Heart right ventricle (tissue), 16 donors: ENCODE data around the gene CERS6. TPM values are rescaled to one million over a fixed set of nuclear protein-coding genes. Genes with fewer than 3 reads are reported as not detected.
A peak's percentile ranks its signal among the peaks of the same experiment; 100 is the strongest.

ENCODE experiments used
- ATAC-seq, 8 donors: fragments of 200-7000 bp; cut with Tn5 transposase; one replicate each; pipeline ENCODE4 v1.9.1; 2020; ENCODE audit warnings: mild to moderate bottlenecking in 8 of 8, moderate library complexity in 8 of 8, moderate number of reproducible peaks in 1 of 8
- DNase-seq, 2 donors: peaks; one replicate each; pipeline ENCODE4 v3.0.0-alpha.2; 2020
- H3K27ac ChIP-seq, 10 donors: fragments of 200-600 bp; sonication (generic) in 2 of 10; one replicate each; pipeline versions ENCODE4 v1.5.0 to v1.8.0; 2020 to 2022; ENCODE audit warnings: mild to moderate bottlenecking in 3 of 10
- H3K27me3 ChIP-seq, 7 donors: fragments of 200-600 bp; one replicate each; pipeline ENCODE4 v1.8.0; 2021 to 2022; ENCODE audit warnings: mild to moderate bottlenecking in 2 of 7
- H3K36me3 ChIP-seq, 9 donors: fragments of 200-600 bp; sonication (generic) in 1 of 9; one replicate each; pipeline versions ENCODE4 v1.5.0 to v1.8.0; 2020 to 2022; ENCODE audit warnings: mild to moderate bottlenecking in 2 of 9
- H3K4me1 ChIP-seq, 9 donors: fragments of 200-600 bp; sonication (generic) in 1 of 9; one replicate each; pipeline versions ENCODE4 v1.5.0 to v1.8.0; 2020 to 2022; ENCODE audit warnings: mild to moderate bottlenecking in 4 of 9
- H3K4me3 ChIP-seq, 10 donors: fragments of 200-600 bp; sonication (generic) in 2 of 10; one replicate each; pipeline versions ENCODE4 v1.5.0 to v1.8.0; 2020 to 2022; ENCODE audit warnings: mild to moderate bottlenecking in 7 of 10, moderate library complexity in 2 of 10
- H3K9me3 ChIP-seq, 11 donors: fragments of 200-600 bp in 10 of 11; sonication (generic) in 2 of 11; one replicate each; pipeline versions ENCODE4 v1.5.0 to v1.8.0; 2013 to 2022; ENCODE audit warnings: mild to moderate bottlenecking in 2 of 11, control low read depth in 1 of 11, moderate library complexity in 1 of 11
- WGBS, 2 donors: extraction: QIAGEN DNeasy Blood & Tissue Kit; methylation state at CpG; one replicate each; pipeline ENCODE4 v1.1.7; 2013; ENCODE audit warnings: inconsistent platforms in 1 of 2; 5-methylcytosine and 5-hydroxymethylcytosine counted together
- intact Hi-C, 10 donors: fragments of 100-400 bp; cut with DNase I; formaldehyde crosslinking; loops; one replicate each; pipeline versions ENCODE4 v1.11.1 to v1.14.2; 2022
- polyA plus RNA-seq, 2 donors: library from polyadenylated mRNA; stranded (reverse); fragments of 200-250 nt; gene quantifications; one replicate each; pipeline ENCODE4 v1.2.3, GENCODE V29; 2013
- total RNA-seq, 10 donors: library from RNA; stranded (reverse); fragmentation: NEBNext Ultra II Directional in 3 of 10; extraction: Animal tissue kit (Norgen Biotek cat#: 25700) in 3 of 10; gene quantifications; one replicate each; pipeline versions ENCODE4 v1.2.1 to v1.2.4, GENCODE V29; 2021 to 2023
- TF ChIP-seq, protein P1 (sequence below), 9 donors: fragments of 200-600 bp; sonication (generic) in 2 of 9; IDR thresholded peaks; one replicate each; pipeline versions ENCODE4 v1.5.0 to v1.8.0; 2021 to 2022; ENCODE audit warnings: antibody characterized with exemption in 9 of 9, mild to moderate bottlenecking in 5 of 9, moderate library complexity in 1 of 9
- donor health status: Arrhythmogenic right ventricular cardiomyopathy.
- donor health status: ischemic (EF 13 %, LVEDD 7.1; RV severe dilation, severe dysfunction).
- donor health status: healthy with polysubstance abuse.
- donor health status: DM: no; HTN: yes; CAD: no.
- donor health status: DM: no; HTN: no; CAD: no.
- donor health status: ischemic (EF 25% LVEDD 6.9; RV normal size, moderate dysfunction).
- donor health status: ischemic (EF 25% LVEDD 5.7; RV mildly dilated, moderate dysfunction).
- donor health status: healthy.
- donor health status: DM: yes; HTN: yes; CAD: no.
- donor health status: Ischemic cardiomyopathy.
- donor health status: ischemic (EF 35%, LVEDD 5.7; RV mildly dilated, moderate dysfunction).
- donor health status: nonischemic (EF 11% LVEDD 7.7; RV severe dilation, severe dysfunction).
- donor health status: DM: yes; HTN: yes; CAD: no.
- donor health status: PGD.
- donor health status: ischemic (EF 29% LVEDD 5.4; RV normal size, mild dysfunction).
- donor health status: nonischemic (EF 23%, LVEDD 6.1; RV moderate dilation, normal function).

Gene CERS6
- total and polyA plus RNA-seq, 12 donors = 20.5 to 76.3 (median 56.1) TPM

- 68 to 70% methylated on average over 2 of the region's 2 CpGs for WGBS, 2 donors
- H3K4me1 ChIP-seq = peaks cover 3 to 65% (median 29%) of the 10 kb centered on the region in 9 donors
- intact Hi-C loops = no loop called here
Measured at GRCh38 chr2:168732100-168732499, 276.0 kb downstream of the CERS6 start.

GRCh38 chr2:168732506-168732905 lies 276.4 kb downstream of the CERS6 start:
- intact Hi-C loops = no loop called here
- Histone ChIP-seq H3K4me3 (no peak overlapping the region), H3K9me3 (no peaks in the 10 kb centered on the region), H3K4me1 (peaks cover 3 to 70% (median 31%) of the 10 kb centered on the region in 9 donors), H3K27ac (peak overlapping the region in 3 of 10 donors; percentile 13 to 45 (median 21)), H3K27me3 (no peaks in the 10 kb centered on the region), H3K36me3 (no peaks in the 10 kb centered on the region)
- ATAC-seq = no peak
- TF ChIP-seq, protein P1, sequence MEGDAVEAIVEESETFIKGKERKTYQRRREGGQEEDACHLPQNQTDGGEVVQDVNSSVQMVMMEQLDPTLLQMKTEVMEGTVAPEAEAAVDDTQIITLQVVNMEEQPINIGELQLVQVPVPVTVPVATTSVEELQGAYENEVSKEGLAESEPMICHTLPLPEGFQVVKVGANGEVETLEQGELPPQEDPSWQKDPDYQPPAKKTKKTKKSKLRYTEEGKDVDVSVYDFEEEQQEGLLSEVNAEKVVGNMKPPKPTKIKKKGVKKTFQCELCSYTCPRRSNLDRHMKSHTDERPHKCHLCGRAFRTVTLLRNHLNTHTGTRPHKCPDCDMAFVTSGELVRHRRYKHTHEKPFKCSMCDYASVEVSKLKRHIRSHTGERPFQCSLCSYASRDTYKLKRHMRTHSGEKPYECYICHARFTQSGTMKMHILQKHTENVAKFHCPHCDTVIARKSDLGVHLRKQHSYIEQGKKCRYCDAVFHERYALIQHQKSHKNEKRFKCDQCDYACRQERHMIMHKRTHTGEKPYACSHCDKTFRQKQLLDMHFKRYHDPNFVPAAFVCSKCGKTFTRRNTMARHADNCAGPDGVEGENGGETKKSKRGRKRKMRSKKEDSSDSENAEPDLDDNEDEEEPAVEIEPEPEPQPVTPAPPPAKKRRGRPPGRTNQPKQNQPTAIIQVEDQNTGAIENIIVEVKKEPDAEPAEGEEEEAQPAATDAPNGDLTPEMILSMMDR (IDR thresholded peaks at IDR 0.05) = no peak
- DNase-seq = no peak

More at GRCh38 chr2:168732100-168732499, 276.0 kb downstream of the CERS6 start:
- Histone ChIP-seq H3K36me3 (no peaks in the 10 kb centered on the region), H3K4me3 (no peak overlapping the region), H3K27me3 (no peaks in the 10 kb centered on the region), H3K9me3 (no peaks in the 10 kb centered on the region), H3K27ac (peak overlapping the region in 4 of 10 donors; percentile 13 to 45 (median 20))
- DNase-seq = no peak
- TF ChIP-seq, protein P1 (IDR thresholded peaks at IDR 0.05) = no peak
- no peak for ATAC-seq

GRCh38 chr2:168734199-168734760 lies 278.2 kb downstream of the CERS6 start:
- peak; percentile 28 to 42 for DNase-seq
- peak; percentile 74 to 93 (median 88) for ATAC-seq

DNA sequence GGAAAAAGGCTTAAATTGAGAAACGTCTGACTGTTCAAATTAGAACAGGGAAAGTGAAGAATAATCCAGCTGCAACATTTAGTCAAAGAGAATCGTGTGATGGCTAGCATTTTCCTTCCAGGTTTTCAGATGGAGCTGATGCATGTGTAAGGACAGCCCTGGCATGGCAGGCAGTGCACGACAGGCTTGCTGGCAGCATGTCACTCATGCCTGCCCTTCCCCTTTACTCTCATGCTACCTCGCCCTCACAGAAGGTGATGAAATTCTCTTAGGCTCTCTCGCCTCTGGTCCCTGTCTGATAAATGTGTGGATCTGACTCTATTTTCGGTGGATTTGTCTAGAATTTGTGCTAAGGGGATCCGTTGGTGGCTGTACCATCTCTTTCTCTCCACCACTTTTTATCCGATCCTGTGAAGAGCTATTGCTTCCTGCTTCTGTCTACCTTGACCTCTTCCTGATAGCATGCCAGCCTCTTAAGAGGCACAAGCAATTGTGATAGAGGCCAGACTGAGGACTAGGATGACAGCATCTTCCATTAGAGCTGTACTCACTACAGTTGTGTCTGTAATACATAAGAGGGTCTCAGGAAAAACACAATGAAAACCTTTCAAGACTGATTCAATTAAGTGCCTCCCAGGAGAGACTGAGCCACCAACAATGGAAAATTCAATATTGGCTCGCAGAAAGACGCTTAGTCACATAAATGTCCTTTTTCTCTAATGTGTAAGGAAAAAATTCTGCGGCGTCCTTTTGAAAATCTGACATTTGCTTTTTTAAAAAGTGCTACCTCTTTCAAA lies 280.8 kb downstream of the CERS6 start:
- TF ChIP-seq, protein P1 (IDR thresholded peaks at IDR 0.05) = no peak
- H3K4me1 ChIP-seq = peaks cover 0 to 69% (median 16%) of the 10 kb centered on the region in 9 donors
- H3K27ac ChIP-seq = peak overlapping the region in 3 of 10 donors; percentile 5 to 51 (median 7)
- H3K27me3 ChIP-seq = no peaks in the 10 kb centered on the region
- ATAC-seq (no peak), DNase-seq (no peak)
- WGBS, 2 donors = 72 to 75% methylated on average over 12 of the region's 12 CpGs
- H3K9me3 ChIP-seq = no peaks in the 10 kb centered on the region
- no peak overlapping the region for H3K4me3 ChIP-seq
- H3K36me3 ChIP-seq = no peaks in the 10 kb centered on the region
- intact Hi-C loops = no loop called here

More at GRCh38 chr2:168734199-168734760, 278.2 kb downstream of the CERS6 start:
- Histone ChIP-seq H3K36me3 (no peaks in the 10 kb centered on the region), H3K4me1 (peaks cover 3 to 80% (median 31%) of the 10 kb centered on the region in 9 donors), H3K27ac (peak overlapping the region in 8 of 10 donors; percentile 30 to 77 (median 68)), H3K4me3 (no peak overlapping the region), H3K9me3 (no peaks in the 10 kb centered on the region), H3K27me3 (no peaks in the 10 kb centered on the region)
- TF ChIP-seq, protein P1 (IDR thresholded peaks at IDR 0.05) = no peak
- intact Hi-C loops = no loop called here
- 44 to 60% methylated on average over 6 of the region's 6 CpGs for WGBS, 2 donors
